HEK293 (cell line): ENCODE data around the gene INF2.

Experiments
- KLF1 ChIP-seq: fragments of 450-650 bp; formaldehyde crosslinking; IDR thresholded peaks from 2 replicates; pipeline ENCODE4 v1.5.1; 2016; ENCODE audit warnings: missing biosample characterization, missing genetic modification characterization
- OSR2 ChIP-seq: fragments of 450-650 bp; formaldehyde crosslinking; IDR thresholded peaks from 2 replicates; pipeline ENCODE4 v1.5.1; 2016; ENCODE audit warnings: missing biosample characterization, missing genetic modification characterization
- YY1 ChIP-seq: fragments of 450-650 bp; formaldehyde crosslinking; IDR thresholded peaks from 2 replicates; pipeline ENCODE4 v1.5.1; 2018; ENCODE audit warnings: missing biosample characterization, missing genetic modification characterization
- ZBTB1 ChIP-seq: fragments of 450-650 bp; formaldehyde crosslinking; IDR thresholded peaks from 2 replicates; pipeline ENCODE4 v1.5.1; 2016; ENCODE audit warnings: missing biosample characterization, missing genetic modification characterization
- ZBTB44 ChIP-seq: fragments of 450-650 bp; IDR thresholded peaks from 2 replicates; pipeline ENCODE4 v1.5.1; 2018; ENCODE audit warnings: missing biosample characterization, mild to moderate bottlenecking, missing genetic modification characterization
- ZIC2 ChIP-seq: fragments of 450-650 bp; formaldehyde crosslinking; IDR thresholded peaks from 2 replicates; pipeline ENCODE4 v1.5.1; 2016; ENCODE audit warnings: missing biosample characterization, missing genetic modification characterization
- ZNF112 ChIP-seq: fragments of 450-650 bp; formaldehyde crosslinking; IDR thresholded peaks from 2 replicates; pipeline ENCODE4 v1.5.0; 2017; ENCODE audit warnings: missing biosample characterization, missing genetic modification characterization
- ZNF155 ChIP-seq: fragments of 450-650 bp; formaldehyde crosslinking; IDR thresholded peaks from 2 replicates; pipeline ENCODE4 v1.5.1; 2016; ENCODE audit warnings: missing biosample characterization, missing genetic modification characterization
- ZNF169 ChIP-seq: fragments of 450-650 bp; formaldehyde crosslinking; IDR thresholded peaks from 2 replicates; pipeline ENCODE4 v1.5.1; 2016; ENCODE audit warnings: missing biosample characterization, missing genetic modification characterization
- ZNF2 ChIP-seq: fragments of 450-650 bp; formaldehyde crosslinking; IDR thresholded peaks from 2 replicates; pipeline ENCODE4 v1.5.1; 2016; ENCODE audit warnings: missing biosample characterization, missing genetic modification characterization
- ZNF221 ChIP-seq: fragments of 450-650 bp; formaldehyde crosslinking; IDR thresholded peaks from 2 replicates; pipeline ENCODE4 v1.5.1; 2017; ENCODE audit warnings: missing biosample characterization, missing genetic modification characterization, borderline replicate concordance
- ZNF23 ChIP-seq: fragments of 450-650 bp; formaldehyde crosslinking; IDR thresholded peaks from 2 replicates; pipeline ENCODE4 v1.5.1; 2016; ENCODE audit warnings: missing biosample characterization, missing genetic modification characterization, borderline replicate concordance
- ZNF274 ChIP-seq, 2 experiments: fragments of 200-500 bp in 1 of 2; fragments of 450-650 bp in 1 of 2; sonication (Bioruptor generic) in 1 of 2; formaldehyde crosslinking in 1 of 2; IDR thresholded peaks; 2 replicates each; pipeline versions ENCODE4 v1.5.1 to v1.6.1; 2014 to 2016; ENCODE audit warnings: borderline replicate concordance in 1 of 2, inconsistent platforms in 1 of 2, low read length in 1 of 2, missing biosample characterization in 1 of 2, missing genetic modification characterization in 1 of 2
- ZNF311 ChIP-seq: fragments of 450-650 bp; formaldehyde crosslinking; IDR thresholded peaks from 2 replicates; pipeline ENCODE4 v1.5.1; 2017; ENCODE audit warnings: missing biosample characterization, missing genetic modification characterization, borderline replicate concordance
- ZNF426 ChIP-seq: fragments of 450-650 bp; formaldehyde crosslinking; IDR thresholded peaks from 2 replicates; pipeline ENCODE4 v1.5.1; 2017; ENCODE audit warnings: missing biosample characterization, missing genetic modification characterization, mild to moderate bottlenecking, inconsistent platforms, moderate library complexity
- ZNF530 ChIP-seq: fragments of 450-650 bp; formaldehyde crosslinking; IDR thresholded peaks from 2 replicates; pipeline ENCODE4 v1.5.1; 2016; ENCODE audit warnings: low read depth, missing biosample characterization, missing genetic modification characterization
- ZNF585B ChIP-seq: fragments of 450-650 bp; formaldehyde crosslinking; IDR thresholded peaks from 2 replicates; pipeline ENCODE4 v1.5.1; 2016; ENCODE audit warnings: missing biosample characterization, missing genetic modification characterization
- ZNF596 ChIP-seq: fragments of 450-650 bp; IDR thresholded peaks from 2 replicates; pipeline ENCODE4 v1.5.0; 2018; ENCODE audit warnings: missing biosample characterization, mild to moderate bottlenecking, missing genetic modification characterization, moderate library complexity
- ZNF654 ChIP-seq: fragments of 450-650 bp; formaldehyde crosslinking; IDR thresholded peaks from 2 replicates; pipeline ENCODE4 v1.5.1; 2016; ENCODE audit warnings: low read depth, missing biosample characterization, missing genetic modification characterization
- ZNF658 ChIP-seq: fragments of 450-650 bp; formaldehyde crosslinking; IDR thresholded peaks from 2 replicates; pipeline ENCODE4; 2016; ENCODE audit warnings: missing biosample characterization, missing genetic modification characterization
- ZNF776 ChIP-seq: fragments of 450-650 bp; formaldehyde crosslinking; IDR thresholded peaks from 2 replicates; pipeline ENCODE4 v1.5.0; 2017; ENCODE audit warnings: missing biosample characterization, missing genetic modification characterization, borderline replicate concordance
- ZNF777 ChIP-seq: fragments of 450-650 bp; formaldehyde crosslinking; IDR thresholded peaks from 2 replicates; pipeline ENCODE4 v1.5.1; 2017; ENCODE audit warnings: missing biosample characterization, missing genetic modification characterization, borderline replicate concordance
- ZNF792 ChIP-seq: fragments of 450-650 bp; formaldehyde crosslinking; IDR thresholded peaks from 2 replicates; pipeline ENCODE4 v1.5.1; 2016; ENCODE audit warnings: missing biosample characterization, missing genetic modification characterization
- TF ChIP-seq, protein P1 (sequence below): fragments of 450-650 bp; formaldehyde crosslinking; IDR thresholded peaks from 2 replicates; pipeline ENCODE4 v1.5.1; 2016; ENCODE audit warnings: missing biosample characterization, missing genetic modification characterization
- TF ChIP-seq, protein P2 (sequence below): fragments of 450-650 bp; formaldehyde crosslinking; IDR thresholded peaks from 2 replicates; pipeline ENCODE4 v1.5.1; 2016; ENCODE audit warnings: missing biosample characterization, missing genetic modification characterization
- TF ChIP-seq, protein P3 (sequence below): fragments of 450-650 bp; formaldehyde crosslinking; IDR thresholded peaks from 2 replicates; pipeline ENCODE4 v1.5.1; 2016; ENCODE audit warnings: missing biosample characterization, missing genetic modification characterization
- TF ChIP-seq, protein P4 (sequence below): fragments of 450-650 bp; formaldehyde crosslinking; IDR thresholded peaks from 2 replicates; pipeline ENCODE4 v1.5.1; 2016; ENCODE audit warnings: missing biosample characterization, missing genetic modification characterization
- TF ChIP-seq, protein P5 (sequence below): fragments of 450-650 bp; formaldehyde crosslinking; IDR thresholded peaks from 2 replicates; pipeline ENCODE4 v1.5.1; 2016; ENCODE audit warnings: missing biosample characterization, missing genetic modification characterization, borderline replicate concordance

The INF2 gene

DNA sequence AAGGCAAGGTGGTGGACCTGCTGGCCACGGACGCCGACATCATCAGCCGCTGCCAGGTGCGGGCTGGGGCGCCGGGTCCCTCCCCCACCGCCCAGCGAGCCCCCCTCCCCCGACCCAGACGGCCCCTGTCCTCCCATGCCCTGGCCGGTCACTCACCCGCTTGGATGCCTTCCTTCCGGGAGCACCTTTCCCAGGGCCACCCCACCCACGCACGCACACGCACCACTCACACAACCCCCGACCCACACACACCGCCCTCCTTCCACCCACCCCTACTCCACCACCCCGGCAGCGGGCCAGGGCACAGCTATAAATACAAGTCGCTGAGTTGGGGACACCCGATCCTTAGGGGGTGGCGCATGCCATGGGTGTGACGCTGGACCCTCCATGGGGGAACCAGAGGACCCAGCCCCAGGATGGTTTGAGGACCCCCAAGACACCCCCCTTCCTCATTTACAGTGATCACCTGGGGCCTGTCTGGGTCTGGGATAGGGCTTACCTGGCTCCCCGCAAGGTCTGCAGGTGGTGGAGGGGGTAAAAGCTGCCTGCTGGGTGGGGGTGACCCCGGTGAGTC, 35.1 kb downstream of the INF2 start (continued):
- TF ChIP-seq ZNF169 (tag by site-specific recombination) = no peak
- TF ChIP-seq, protein P1, sequence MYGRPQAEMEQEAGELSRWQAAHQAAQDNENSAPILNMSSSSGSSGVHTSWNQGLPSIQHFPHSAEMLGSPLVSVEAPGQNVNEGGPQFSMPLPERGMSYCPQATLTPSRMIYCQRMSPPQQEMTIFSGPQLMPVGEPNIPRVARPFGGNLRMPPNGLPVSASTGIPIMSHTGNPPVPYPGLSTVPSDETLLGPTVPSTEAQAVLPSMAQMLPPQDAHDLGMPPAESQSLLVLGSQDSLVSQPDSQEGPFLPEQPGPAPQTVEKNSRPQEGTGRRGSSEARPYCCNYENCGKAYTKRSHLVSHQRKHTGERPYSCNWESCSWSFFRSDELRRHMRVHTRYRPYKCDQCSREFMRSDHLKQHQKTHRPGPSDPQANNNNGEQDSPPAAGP (tag by site-specific recombination) = no peak; the same call in 1 of the 2 replicates
- TF ChIP-seq ZNF777 (tag by site-specific recombination) = no peak
- TF ChIP-seq ZBTB44 = no peak
- TF ChIP-seq ZNF585B (tag by site-specific recombination) = no peak
- no peak for TF ChIP-seq ZNF654 (tag by site-specific recombination)
- no peak for TF ChIP-seq ZNF155 (tag by site-specific recombination)
- TF ChIP-seq ZBTB1 (tag by site-specific recombination) = no peak
- no peak for TF ChIP-seq ZNF426 (tag by site-specific recombination)
- TF ChIP-seq ZNF311 (tag by site-specific recombination) = no peak
- no peak for TF ChIP-seq ZNF658 (tag by site-specific recombination)
- TF ChIP-seq ZNF530 = no peak
- no peak for TF ChIP-seq ZNF792 (tag by site-specific recombination)
- no peak for TF ChIP-seq ZNF776
- TF ChIP-seq, protein P2, sequence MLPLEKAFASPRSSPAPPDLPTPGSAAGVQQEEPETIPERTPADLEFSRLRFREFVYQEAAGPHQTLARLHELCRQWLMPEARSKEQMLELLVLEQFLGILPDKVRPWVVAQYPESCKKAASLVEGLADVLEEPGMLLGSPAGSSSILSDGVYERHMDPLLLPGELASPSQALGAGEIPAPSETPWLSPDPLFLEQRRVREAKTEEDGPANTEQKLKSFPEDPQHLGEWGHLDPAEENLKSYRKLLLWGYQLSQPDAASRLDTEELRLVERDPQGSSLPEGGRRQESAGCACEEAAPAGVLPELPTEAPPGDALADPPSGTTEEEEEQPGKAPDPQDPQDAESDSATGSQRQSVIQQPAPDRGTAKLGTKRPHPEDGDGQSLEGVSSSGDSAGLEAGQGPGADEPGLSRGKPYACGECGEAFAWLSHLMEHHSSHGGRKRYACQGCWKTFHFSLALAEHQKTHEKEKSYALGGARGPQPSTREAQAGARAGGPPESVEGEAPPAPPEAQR (tag by site-specific recombination) = no peak
- no peak for TF ChIP-seq YY1 (tag by site-specific recombination)
- TF ChIP-seq ZNF596 (tag by site-specific recombination) = no peak
- TF ChIP-seq, protein P3, sequence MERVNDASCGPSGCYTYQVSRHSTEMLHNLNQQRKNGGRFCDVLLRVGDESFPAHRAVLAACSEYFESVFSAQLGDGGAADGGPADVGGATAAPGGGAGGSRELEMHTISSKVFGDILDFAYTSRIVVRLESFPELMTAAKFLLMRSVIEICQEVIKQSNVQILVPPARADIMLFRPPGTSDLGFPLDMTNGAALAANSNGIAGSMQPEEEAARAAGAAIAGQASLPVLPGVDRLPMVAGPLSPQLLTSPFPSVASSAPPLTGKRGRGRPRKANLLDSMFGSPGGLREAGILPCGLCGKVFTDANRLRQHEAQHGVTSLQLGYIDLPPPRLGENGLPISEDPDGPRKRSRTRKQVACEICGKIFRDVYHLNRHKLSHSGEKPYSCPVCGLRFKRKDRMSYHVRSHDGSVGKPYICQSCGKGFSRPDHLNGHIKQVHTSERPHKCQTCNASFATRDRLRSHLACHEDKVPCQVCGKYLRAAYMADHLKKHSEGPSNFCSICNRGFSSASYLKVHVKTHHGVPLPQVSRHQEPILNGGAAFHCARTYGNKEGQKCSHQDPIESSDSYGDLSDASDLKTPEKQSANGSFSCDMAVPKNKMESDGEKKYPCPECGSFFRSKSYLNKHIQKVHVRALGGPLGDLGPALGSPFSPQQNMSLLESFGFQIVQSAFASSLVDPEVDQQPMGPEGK (tag by site-specific recombination) = peak; percentile 47
- TF ChIP-seq ZNF221 (tag by site-specific recombination) = no peak
- no peak for TF ChIP-seq ZNF2
- TF ChIP-seq ZNF274 (IDR thresholded peaks at IDR 0.05; ENCODE audit: low read length) = no peak
- TF ChIP-seq ZNF274 (tag by site-specific recombination; IDR thresholded peaks at IDR 0.05; ENCODE audit: borderline replicate concordance) = no peak
- no peak for TF ChIP-seq ZNF112 (tag by site-specific recombination)
- TF ChIP-seq, protein P4, sequence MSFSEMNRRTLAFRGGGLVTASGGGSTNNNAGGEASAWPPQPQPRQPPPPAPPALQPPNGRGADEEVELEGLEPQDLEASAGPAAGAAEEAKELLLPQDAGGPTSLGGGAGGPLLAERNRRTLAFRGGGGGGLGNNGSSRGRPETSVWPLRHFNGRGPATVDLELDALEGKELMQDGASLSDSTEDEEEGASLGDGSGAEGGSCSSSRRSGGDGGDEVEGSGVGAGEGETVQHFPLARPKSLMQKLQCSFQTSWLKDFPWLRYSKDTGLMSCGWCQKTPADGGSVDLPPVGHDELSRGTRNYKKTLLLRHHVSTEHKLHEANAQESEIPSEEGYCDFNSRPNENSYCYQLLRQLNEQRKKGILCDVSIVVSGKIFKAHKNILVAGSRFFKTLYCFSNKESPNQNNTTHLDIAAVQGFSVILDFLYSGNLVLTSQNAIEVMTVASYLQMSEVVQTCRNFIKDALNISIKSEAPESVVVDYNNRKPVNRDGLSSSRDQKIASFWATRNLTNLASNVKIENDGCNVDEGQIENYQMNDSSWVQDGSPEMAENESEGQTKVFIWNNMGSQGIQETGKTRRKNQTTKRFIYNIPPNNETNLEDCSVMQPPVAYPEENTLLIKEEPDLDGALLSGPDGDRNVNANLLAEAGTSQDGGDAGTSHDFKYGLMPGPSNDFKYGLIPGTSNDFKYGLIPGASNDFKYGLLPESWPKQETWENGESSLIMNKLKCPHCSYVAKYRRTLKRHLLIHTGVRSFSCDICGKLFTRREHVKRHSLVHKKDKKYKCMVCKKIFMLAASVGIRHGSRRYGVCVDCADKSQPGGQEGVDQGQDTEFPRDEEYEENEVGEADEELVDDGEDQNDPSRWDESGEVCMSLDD (tag by site-specific recombination) = 0 out of 2 replicates have a peak, but pooled peaks have one; percentile 24
- TF ChIP-seq ZNF23 = no peak
- TF ChIP-seq ZIC2 (tag by site-specific recombination) = no peak; the same call in 1 of the 2 replicates
- TF ChIP-seq, protein P5, sequence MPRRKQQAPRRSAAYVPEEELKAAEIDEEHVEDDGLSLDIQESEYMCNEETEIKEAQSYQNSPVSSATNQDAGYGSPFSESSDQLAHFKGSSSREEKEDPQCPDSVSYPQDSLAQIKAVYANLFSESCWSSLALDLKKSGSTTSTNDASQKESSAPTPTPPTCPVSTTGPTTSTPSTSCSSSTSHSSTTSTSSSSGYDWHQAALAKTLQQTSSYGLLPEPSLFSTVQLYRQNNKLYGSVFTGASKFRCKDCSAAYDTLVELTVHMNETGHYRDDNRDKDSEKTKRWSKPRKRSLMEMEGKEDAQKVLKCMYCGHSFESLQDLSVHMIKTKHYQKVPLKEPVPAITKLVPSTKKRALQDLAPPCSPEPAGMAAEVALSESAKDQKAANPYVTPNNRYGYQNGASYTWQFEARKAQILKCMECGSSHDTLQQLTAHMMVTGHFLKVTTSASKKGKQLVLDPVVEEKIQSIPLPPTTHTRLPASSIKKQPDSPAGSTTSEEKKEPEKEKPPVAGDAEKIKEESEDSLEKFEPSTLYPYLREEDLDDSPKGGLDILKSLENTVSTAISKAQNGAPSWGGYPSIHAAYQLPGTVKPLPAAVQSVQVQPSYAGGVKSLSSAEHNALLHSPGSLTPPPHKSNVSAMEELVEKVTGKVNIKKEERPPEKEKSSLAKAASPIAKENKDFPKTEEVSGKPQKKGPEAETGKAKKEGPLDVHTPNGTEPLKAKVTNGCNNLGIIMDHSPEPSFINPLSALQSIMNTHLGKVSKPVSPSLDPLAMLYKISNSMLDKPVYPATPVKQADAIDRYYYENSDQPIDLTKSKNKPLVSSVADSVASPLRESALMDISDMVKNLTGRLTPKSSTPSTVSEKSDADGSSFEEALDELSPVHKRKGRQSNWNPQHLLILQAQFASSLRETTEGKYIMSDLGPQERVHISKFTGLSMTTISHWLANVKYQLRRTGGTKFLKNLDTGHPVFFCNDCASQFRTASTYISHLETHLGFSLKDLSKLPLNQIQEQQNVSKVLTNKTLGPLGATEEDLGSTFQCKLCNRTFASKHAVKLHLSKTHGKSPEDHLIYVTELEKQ (tag by site-specific recombination) = no peak
- no peak for TF ChIP-seq OSR2
- TF ChIP-seq KLF1 = peak; percentile 26; the same call in 1 of the 2 replicates
